Activated CD8-positive, alpha-beta T cell treated with anti-CD3 and anti-CD28 coated beads for 36 hours (primary cell): ENCODE results near the gene AOPEP. TPM values are rescaled to one million over a fixed set of nuclear protein-coding genes. Genes with fewer than 3 reads are reported as not detected.
A peak's percentile ranks its signal among the peaks of the same experiment; 100 is the strongest.
"Not testable (repeated sequence)": the region's sequence is repeated elsewhere in the genome, so short reads cannot be mapped to it uniquely, and the experiment has no call there.

Experiments used
- ATAC-seq: fragments of 200-7000 bp; cut with Tn5 transposase; one replicate; pipeline ENCODE4 v1.10.0; 2021; ENCODE audit warnings: mild to moderate bottlenecking, moderate library complexity
- CTCF ChIA-PET: fragments of 350-600 bp; sonication (Branson Sonifier 250); formaldehyde crosslinking; loops from one replicate; lab custom pipeline; 2021; ENCODE audit warnings: antibody characterized with exemption; lab: Charles Lee
- POLR2A ChIA-PET: fragments of 350-600 bp; sonication (Branson Sonifier 250); formaldehyde crosslinking; loops from one replicate; lab custom pipeline; 2021; ENCODE audit warnings: antibody characterized with exemption; lab: Charles Lee
- DNase-seq: peaks from one replicate; pipeline ENCODE4 v3.0.0-alpha.2; 2020
- H3K27ac Mint-ChIP-seq: one replicate; pipeline ENCODE4 v1.8.0; 2021; ENCODE audit warnings: mild to moderate bottlenecking, mixed read lengths
- H3K27me3 Mint-ChIP-seq: one replicate; pipeline ENCODE4 v1.8.0; 2021; ENCODE audit warnings: mixed read lengths
- H3K36me3 Mint-ChIP-seq: one replicate; pipeline ENCODE4 v1.8.0; 2021; ENCODE audit warnings: low read depth, mixed read lengths
- H3K4me1 Mint-ChIP-seq: one replicate; pipeline ENCODE4 v1.8.0; 2021; ENCODE audit warnings: low read depth, mixed read lengths
- H3K4me3 Mint-ChIP-seq: one replicate; pipeline ENCODE4 v1.8.0; 2021; ENCODE audit warnings: mild to moderate bottlenecking, moderate library complexity, mixed read lengths
- H3K9me3 Mint-ChIP-seq: one replicate; pipeline ENCODE4 v1.8.0; 2021; ENCODE audit warnings: mixed read lengths
- intact Hi-C: fragments of 100-400 bp; cut with micrococcal nuclease; formaldehyde crosslinking; loops from one replicate; pipeline ENCODE4 v1.10.0; 2022
- total RNA-seq, 2 experiments: library from RNA; stranded (reverse); gene quantifications; one replicate each; pipeline ENCODE4 v1.2.3, GENCODE V29; 2021
- TF ChIP-seq, protein P1 (sequence below): fragments of 200-600 bp; IDR thresholded peaks from one replicate; pipeline ENCODE4 v1.8.0; 2022; ENCODE audit warnings: antibody characterized with exemption, mild to moderate bottlenecking

Gene AOPEP
- total RNA-seq, 2 experiments from 2014 or later, result 7.1 to 8.7 TPM

DNA sequence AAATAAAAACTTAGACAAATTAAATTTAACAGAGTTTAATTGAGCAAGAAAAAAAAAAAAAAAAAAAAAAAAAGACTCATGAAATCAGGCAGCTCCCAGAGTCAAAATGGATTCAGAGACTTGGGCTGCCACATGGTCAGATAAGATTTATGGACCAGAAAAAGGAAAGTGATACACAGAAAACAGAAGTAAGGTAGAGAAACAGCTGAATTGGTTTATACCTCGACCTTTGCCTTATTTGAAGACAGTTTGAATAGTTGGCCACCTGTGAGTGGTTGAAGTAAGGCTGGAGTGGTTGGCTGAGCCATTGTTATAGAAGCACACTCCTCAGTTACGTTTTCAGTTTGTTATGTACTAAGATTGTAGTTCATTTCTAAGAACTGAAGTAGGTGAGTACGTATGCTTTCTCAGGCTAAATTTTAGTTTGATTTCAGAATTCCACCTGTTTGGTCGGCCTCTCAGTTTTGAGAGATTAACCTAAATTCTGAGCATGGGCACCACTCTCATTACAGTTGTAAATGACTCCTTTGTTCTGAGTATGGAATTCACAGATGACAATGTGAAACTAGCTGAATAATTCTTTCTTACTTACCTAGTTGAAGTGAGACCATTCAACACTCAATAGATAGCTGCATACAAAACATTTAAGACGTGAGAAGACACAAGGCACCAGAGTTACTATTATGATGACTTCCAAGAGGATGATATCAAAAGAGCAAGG, 149.0 kb downstream of the AOPEP start:
- no peak overlapping the region for H3K27ac Mint-ChIP-seq
- CTCF ChIA-PET, result no interaction called here
- no peak for DNase-seq
- H3K27me3 Mint-ChIP-seq, result no peaks in the 10 kb centered on the region
- no peak overlapping the region for H3K4me3 Mint-ChIP-seq
- POLR2A ChIA-PET, result interaction anchor here (0.6 kb wide), 1 partner anchor 10 kb away, joined by 3 read pairs; no protein-coding TSS in a partner anchor
- TF ChIP-seq, protein P1, sequence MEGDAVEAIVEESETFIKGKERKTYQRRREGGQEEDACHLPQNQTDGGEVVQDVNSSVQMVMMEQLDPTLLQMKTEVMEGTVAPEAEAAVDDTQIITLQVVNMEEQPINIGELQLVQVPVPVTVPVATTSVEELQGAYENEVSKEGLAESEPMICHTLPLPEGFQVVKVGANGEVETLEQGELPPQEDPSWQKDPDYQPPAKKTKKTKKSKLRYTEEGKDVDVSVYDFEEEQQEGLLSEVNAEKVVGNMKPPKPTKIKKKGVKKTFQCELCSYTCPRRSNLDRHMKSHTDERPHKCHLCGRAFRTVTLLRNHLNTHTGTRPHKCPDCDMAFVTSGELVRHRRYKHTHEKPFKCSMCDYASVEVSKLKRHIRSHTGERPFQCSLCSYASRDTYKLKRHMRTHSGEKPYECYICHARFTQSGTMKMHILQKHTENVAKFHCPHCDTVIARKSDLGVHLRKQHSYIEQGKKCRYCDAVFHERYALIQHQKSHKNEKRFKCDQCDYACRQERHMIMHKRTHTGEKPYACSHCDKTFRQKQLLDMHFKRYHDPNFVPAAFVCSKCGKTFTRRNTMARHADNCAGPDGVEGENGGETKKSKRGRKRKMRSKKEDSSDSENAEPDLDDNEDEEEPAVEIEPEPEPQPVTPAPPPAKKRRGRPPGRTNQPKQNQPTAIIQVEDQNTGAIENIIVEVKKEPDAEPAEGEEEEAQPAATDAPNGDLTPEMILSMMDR, result no peak
- peak; percentile 47 for ATAC-seq
- peaks cover 11% of the 10 kb centered on the region for H3K36me3 Mint-ChIP-seq
- peaks cover 46% of the 10 kb centered on the region for H3K4me1 Mint-ChIP-seq
- H3K9me3 Mint-ChIP-seq, result peaks cover 7% of the 10 kb centered on the region
- intact Hi-C loops, result no loop called here

DNA sequence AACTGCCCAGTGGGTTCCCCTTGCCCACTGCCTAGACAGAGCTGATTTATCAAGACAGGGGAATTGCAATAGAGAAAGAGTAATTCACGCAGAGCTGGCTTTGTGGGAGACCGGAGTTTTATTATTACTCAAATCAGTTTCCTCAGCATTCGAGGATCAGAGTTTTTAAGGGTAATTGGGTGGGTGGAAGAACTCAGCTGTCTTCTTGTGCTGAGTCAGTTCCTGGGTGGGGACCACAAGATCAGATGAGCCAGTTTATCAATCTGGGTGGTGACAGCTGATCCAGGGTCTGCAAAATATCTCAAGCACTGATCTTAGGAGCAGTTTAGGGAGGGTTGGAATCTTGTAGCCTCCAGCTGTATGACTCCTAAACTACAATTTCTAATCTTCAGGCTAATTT, 152.3 kb downstream of the AOPEP start:
- H3K27ac Mint-ChIP-seq, intact Hi-C loops, H3K36me3 Mint-ChIP-seq, H3K9me3 Mint-ChIP-seq, H3K4me3 Mint-ChIP-seq, H3K27me3 Mint-ChIP-seq: not testable (repeated sequence)
- DNase-seq (peak; percentile 60), ATAC-seq (peak; percentile 70)
- peaks cover 25% of the 10 kb centered on the region for H3K4me1 Mint-ChIP-seq
- ChIA-PET CTCF (interaction anchor here (0.7 to 1.1 kb wide), 2 partner anchors 22 to 95 kb away, joined by 3 read pairs; no protein-coding TSS in a partner anchor), POLR2A (interaction anchor here (1.1 kb wide), 1 partner anchor 11 kb away, joined by 4 read pairs; no protein-coding TSS in a partner anchor)

DNA sequence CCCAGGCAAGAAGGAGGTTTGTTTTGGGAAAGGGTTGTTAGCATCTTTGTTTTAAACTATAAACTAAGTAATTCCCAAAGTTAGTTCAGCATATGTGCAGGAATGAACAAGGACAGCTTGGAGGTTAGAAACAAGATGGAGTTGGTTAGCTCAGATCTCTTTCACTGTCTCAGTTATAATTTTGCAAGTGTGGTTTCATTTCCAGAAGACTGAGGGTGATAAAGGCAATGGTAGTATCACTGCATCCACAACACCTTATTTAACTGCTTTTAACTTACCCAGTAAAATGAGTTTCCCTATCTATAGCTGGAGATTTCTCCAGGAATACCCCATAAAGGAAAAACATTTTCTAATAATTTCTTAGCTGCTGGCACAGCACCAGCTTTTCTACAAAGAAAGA, 152.7 kb downstream of the AOPEP start:
- intact Hi-C loops, result no loop called here
- peak; percentile 47 for ATAC-seq
- DNase-seq, result no peak
- ChIA-PET CTCF (interaction anchor here (0.7 to 1.2 kb wide), 3 partner anchors 22 to 211 kb away, joined by 3 read pairs; no protein-coding TSS in a partner anchor), POLR2A (interaction anchor here (0.6 to 1.1 kb wide), 2 partner anchors 11 to 28 kb away, joined by 3 to 4 read pairs; no protein-coding TSS in a partner anchor)
- Mint-ChIP-seq H3K36me3 (peaks cover 6% of the 10 kb centered on the region), H3K4me3 (no peak overlapping the region), H3K4me1 (peaks cover 25% of the 10 kb centered on the region), H3K27me3 (no peaks in the 10 kb centered on the region), H3K9me3 (peaks cover 4% of the 10 kb centered on the region), H3K27ac (no peak overlapping the region)
- TF ChIP-seq, protein P1, result no peak

DNA sequence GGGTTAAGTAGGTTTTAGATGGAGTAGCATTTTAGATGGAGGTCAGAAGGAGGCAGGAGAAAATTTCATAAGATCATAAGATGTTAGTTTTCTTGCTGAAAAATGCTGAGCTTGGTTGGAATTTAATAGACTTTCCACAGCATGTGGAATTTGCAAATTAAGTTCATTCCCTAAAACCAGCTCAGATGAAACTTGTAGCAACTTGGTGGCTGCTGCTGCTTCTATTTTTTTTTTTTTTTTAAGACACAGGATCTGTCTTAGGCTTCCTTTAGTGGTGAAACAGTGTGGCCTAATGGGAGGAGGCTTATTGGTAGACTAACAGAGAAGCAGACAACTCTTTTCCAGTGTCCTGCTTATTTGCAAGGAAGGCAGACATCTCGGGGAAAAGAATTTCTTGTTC, 154.5 kb downstream of the AOPEP start:
- ATAC-seq, result no peak
- TF ChIP-seq, protein P1, result no peak
- POLR2A ChIA-PET, result interaction anchor here (0.6 kb wide), 1 partner anchor 39 kb away, joined by 4 read pairs; no protein-coding TSS in a partner anchor
- Mint-ChIP-seq H3K27ac (no peak overlapping the region), H3K4me1 (peaks cover 18% of the 10 kb centered on the region), H3K36me3 (peaks cover 2% of the 10 kb centered on the region), H3K4me3 (no peak overlapping the region), H3K9me3 (peaks cover under 1% of the 10 kb centered on the region), H3K27me3 (no peaks in the 10 kb centered on the region)
- intact Hi-C loops, result no loop called here
- CTCF ChIA-PET, result interaction anchor here (0.6 to 1.0 kb wide), 2 partner anchors 130 to 247 kb away, joined by 3 read pairs; no protein-coding TSS in a partner anchor
- DNase-seq, result no peak

DNA sequence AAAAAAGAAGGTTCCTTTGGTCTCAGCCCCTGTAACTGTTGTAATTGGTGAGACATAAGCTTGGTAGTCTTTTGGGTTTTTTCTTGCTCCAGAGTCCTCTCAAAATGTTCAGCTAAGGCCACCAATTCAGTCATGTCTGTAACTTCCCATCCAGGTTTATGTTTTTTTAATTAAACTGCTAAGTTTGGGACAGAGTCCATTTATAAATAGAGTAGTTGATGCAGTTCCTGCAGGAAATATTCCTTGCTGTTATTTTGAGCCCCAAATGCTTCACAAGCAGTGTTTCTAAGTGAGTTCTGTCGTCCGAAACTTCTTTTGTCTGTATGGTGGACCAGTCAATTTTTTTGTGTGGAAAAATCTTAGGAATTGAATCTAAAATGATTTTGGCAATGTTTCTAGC, 155.0 kb downstream of the AOPEP start:
- TF ChIP-seq, protein P1, result no peak
- Mint-ChIP-seq H3K9me3 (no peaks in the 10 kb centered on the region), H3K4me3 (no peak overlapping the region), H3K4me1 (peaks cover 18% of the 10 kb centered on the region), H3K27me3 (no peaks in the 10 kb centered on the region), H3K27ac (no peak overlapping the region), H3K36me3 (peaks cover 2% of the 10 kb centered on the region)
- no peak for DNase-seq
- intact Hi-C loops, result no loop called here
- ATAC-seq, result no peak
- CTCF ChIA-PET, result interaction anchor here (1.0 kb wide), 1 partner anchor 246 kb away, joined by 3 read pairs; no protein-coding TSS in a partner anchor
- POLR2A ChIA-PET, result no interaction called here
